Measurements from ENCODE around the gene TSNAXIP1. TPM values are rescaled to one million over a fixed set of nuclear protein-coding genes. Genes with fewer than 3 reads are reported as not detected.

The TSNAXIP1 gene
- polyA plus RNA-seq, 1 donor (not counting 4 experiments of a cell fraction or from before 2014, with no cell fraction given): 0.54 TPM

DNA sequence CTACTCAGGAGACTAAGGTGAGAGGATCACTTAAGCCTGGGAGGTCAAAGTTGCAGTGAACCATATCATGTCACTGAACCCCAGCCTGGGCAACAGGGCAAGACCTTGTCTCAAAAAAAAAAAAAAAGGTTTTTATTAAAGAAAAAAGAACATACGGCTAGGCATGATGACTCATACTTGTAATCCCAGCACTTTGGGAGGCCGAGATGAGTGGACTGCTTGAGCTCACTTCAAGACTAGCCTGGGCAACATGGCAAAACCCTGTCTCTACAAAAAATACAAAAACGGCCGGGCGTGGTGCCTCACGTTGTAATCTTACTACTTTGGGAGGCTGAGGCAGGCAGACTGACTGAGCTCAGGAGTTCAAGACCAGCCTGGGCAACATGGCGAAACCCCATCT lies 38.7 kb upstream of the TSNAXIP1 start:
- peaks cover 5 to 9% of the 10 kb centered on the region in 2 experiments for H3K36me3 ChIP-seq (ENCODE audit: control insufficient read depth in 2 of 2, extremely low read depth in 1 of 2, insufficient read depth in 2 of 2, low read length in 2 of 2)
- dilution Hi-C loops (cut with MboI; ENCODE audit: extremely low pct_ligation_motif_present, low sequenced_read_pairs): no loop called here
- H2AFZ ChIP-seq (ENCODE audit: control insufficient read depth, low read length): no peak overlapping the region
- H3K9ac ChIP-seq (ENCODE audit: control insufficient read depth, extremely low read depth, insufficient read depth, low read length): no peak overlapping the region
- H3K9me1 ChIP-seq (ENCODE audit: control insufficient read depth, extremely low read depth, insufficient read depth, low read length): no peaks in the 10 kb centered on the region
- no peaks in the 10 kb centered on the region for H3K79me2 ChIP-seq (ENCODE audit: control insufficient read depth, insufficient read depth, low read length)
- H3K4me1 ChIP-seq (ENCODE audit: control insufficient read depth, extremely low read depth, insufficient read depth, low read length): peaks cover 8% of the 10 kb centered on the region
- H3K9me3 ChIP-seq (ENCODE audit: control insufficient read depth, low read depth, low read length): no peaks in the 10 kb centered on the region
- peak; percentile 5 for DNase-seq (ENCODE audit: low read depth, low spot score)
- TF ChIP-seq EZH2 (IDR thresholded peaks at IDR 0.05; ENCODE audit: low read length) (no peak), CTCF (optimal IDR thresholded peaks at IDR 0.05 in 1 of 3, IDR thresholded peaks at IDR 0.05 in 1 of 3, conservative IDR thresholded peaks at IDR 0.05 in 1 of 3; ENCODE audit: extremely low read depth in 1 of 3, insufficient read depth in 2 of 3, low read length in 3 of 3) (no peak)
- no peak overlapping the region for H3K4me2 ChIP-seq (ENCODE audit: control insufficient read depth, extremely low read depth, insufficient read depth, low read depth, low read length)
- H3K27ac ChIP-seq (ENCODE audit: control insufficient read depth, insufficient read depth, low read length): no peak overlapping the region
- H4K20me1 ChIP-seq (ENCODE audit: control insufficient read depth, extremely low read depth, insufficient read depth, low read length): no peaks in the 10 kb centered on the region
- no peak for FAIRE-seq
- no peaks in the 10 kb centered on the region for H3K27me3 ChIP-seq (ENCODE audit: control insufficient read depth, extremely low read depth, insufficient read depth, low read length)
- H3K4me3 ChIP-seq (ENCODE audit: control insufficient read depth in 2 of 3, extremely low read depth in 1 of 3, insufficient read depth in 2 of 3, low read depth in 1 of 3, low read length in 3 of 3): no peak overlapping the region

GRCh38 chr16:67770346-67770991 lies 36.2 kb upstream of the TSNAXIP1 start:
- H3K36me3 ChIP-seq (ENCODE audit: control insufficient read depth in 2 of 2, extremely low read depth in 1 of 2, insufficient read depth in 2 of 2, low read length in 2 of 2): peaks cover 5 to 8% of the 10 kb centered on the region in 2 experiments
- no peaks in the 10 kb centered on the region for H3K27me3 ChIP-seq (ENCODE audit: control insufficient read depth, extremely low read depth, insufficient read depth, low read length)
- no peaks in the 10 kb centered on the region for H3K9me3 ChIP-seq (ENCODE audit: control insufficient read depth, low read depth, low read length)
- H3K9ac ChIP-seq (ENCODE audit: control insufficient read depth, extremely low read depth, insufficient read depth, low read length): no peak overlapping the region
- no peak overlapping the region for H3K4me3 ChIP-seq (ENCODE audit: control insufficient read depth in 2 of 3, extremely low read depth in 1 of 3, insufficient read depth in 2 of 3, low read depth in 1 of 3, low read length in 3 of 3)
- H3K9me1 ChIP-seq (ENCODE audit: control insufficient read depth, extremely low read depth, insufficient read depth, low read length): no peaks in the 10 kb centered on the region
- DNase-seq (ENCODE audit: low read depth, low spot score) (no peak), FAIRE-seq (no peak)
- no peak overlapping the region for H3K27ac ChIP-seq (ENCODE audit: control insufficient read depth, insufficient read depth, low read length)
- H3K4me1 ChIP-seq (ENCODE audit: control insufficient read depth, extremely low read depth, insufficient read depth, low read length): peaks cover 8% of the 10 kb centered on the region
- H3K4me2 ChIP-seq (ENCODE audit: control insufficient read depth, extremely low read depth, insufficient read depth, low read depth, low read length): no peak overlapping the region
- H2AFZ ChIP-seq (ENCODE audit: control insufficient read depth, low read length): no peak overlapping the region
- dilution Hi-C loops (cut with MboI; ENCODE audit: extremely low pct_ligation_motif_present, low sequenced_read_pairs): no loop called here
- no peaks in the 10 kb centered on the region for H3K79me2 ChIP-seq (ENCODE audit: control insufficient read depth, insufficient read depth, low read length)
- TF ChIP-seq CTCF (optimal IDR thresholded peaks at IDR 0.05 in 1 of 3, IDR thresholded peaks at IDR 0.05 in 1 of 3, conservative IDR thresholded peaks at IDR 0.05 in 1 of 3; ENCODE audit: extremely low read depth in 1 of 3, insufficient read depth in 2 of 3, low read length in 3 of 3): no peak
- no peak for TF ChIP-seq EZH2 (IDR thresholded peaks at IDR 0.05; ENCODE audit: low read length)
- no peaks in the 10 kb centered on the region for H4K20me1 ChIP-seq (ENCODE audit: control insufficient read depth, extremely low read depth, insufficient read depth, low read length)
